Suppressor macrophage treated with lipopolysaccharide for 1 hour (primary cell): ENCODE measurements around the gene GRAP2.
A peak's percentile ranks its signal among the peaks of the same experiment; 100 is the strongest.
"Not testable (repeated sequence)": the region's sequence is repeated elsewhere in the genome, so short reads cannot be mapped to it uniquely, and the experiment has no call there.

Experiments
- DNase-seq, 3 donors: peaks; one replicate each; pipeline ENCODE4 v3.0.0-alpha.2; 2020 to 2022

The GRAP2 gene

DNA sequence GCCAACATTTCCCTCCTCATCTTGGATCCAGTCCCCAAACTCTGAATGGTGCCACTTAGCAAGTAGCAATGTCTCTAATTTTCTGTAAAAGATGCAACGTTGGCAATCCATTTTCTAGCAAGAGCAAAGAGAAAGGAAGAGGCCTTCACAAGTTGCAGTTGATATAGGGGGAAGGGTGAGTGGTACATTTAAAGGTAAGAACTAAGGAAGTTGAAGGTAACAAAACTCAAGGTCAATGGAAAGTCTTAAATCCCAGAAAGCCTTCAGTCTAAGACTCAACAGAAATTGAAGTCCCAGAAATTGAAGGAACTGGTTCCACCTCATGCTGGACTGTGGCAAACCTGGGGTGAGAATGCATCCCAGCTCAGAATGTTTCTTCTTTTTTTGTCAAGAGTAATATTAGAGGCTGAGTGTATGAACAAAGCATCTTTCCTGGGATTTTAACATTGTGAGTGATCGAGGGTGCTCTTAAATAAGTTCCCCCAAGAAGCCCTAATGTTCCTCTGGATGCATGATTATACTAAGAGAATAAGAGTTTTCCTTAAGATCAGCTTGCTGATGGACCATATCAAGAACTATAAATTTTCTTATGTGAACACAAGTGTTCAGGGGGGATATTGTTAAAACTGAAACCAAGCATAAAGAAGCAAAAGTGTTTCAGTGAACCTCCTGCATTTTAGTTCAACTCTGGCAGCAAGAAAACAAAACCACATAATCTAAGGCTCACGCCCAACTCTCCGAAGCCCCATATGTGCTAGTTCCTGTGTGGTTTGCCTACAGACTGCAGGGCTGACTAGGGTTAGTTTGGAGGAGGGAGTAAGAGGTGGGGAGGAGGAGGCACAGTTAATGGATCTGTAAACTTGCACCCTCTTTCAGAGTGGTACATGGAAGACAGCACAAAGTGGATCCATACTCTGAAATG lies at the start of gene GRAP2:
Gene GRAP2, plus strand, starts transcription at position 779 of the 922 bp plus-strand sequence. CDS start 46,023 bp downstream, outside the sequence.
- peak in 2 of 3 donors; percentile 15 to 26 for DNase-seq

DNA sequence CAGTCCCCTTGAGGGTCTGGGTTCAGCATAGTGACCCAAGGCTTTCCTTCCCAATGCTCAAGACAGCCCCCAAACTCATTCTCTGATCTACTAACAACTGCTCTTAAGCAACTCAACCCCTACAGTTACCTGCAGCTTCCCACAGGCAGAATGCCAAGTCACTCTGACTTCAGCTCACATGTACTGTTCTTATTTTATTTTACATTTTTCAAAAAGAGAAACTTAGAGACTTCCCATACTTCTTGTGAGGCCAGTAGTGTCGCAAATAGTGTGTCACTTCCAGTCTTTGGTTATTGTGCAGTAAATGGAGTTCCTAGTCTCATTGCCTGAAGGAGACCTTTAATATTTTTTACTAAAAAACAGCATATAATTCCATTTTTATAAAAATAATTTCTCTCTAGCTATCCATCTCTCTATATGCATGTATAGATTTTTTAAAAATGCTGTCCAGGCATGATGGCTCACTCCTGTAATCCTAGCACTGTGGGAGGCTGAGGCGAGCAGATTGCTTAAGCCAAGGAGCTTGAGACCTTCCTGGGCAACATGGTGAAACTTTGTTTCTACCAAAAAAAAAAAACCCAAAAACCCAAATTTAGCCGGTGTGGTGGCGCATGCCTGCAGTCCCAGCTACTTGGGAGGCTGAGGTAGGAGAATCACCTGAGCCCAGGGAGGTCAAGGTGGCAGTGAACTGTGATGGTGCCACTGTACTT lies 49.1 kb upstream of the GRAP2 start:
- DNase-seq, result peak; percentile 24 to 48 (median 41)

DNA sequence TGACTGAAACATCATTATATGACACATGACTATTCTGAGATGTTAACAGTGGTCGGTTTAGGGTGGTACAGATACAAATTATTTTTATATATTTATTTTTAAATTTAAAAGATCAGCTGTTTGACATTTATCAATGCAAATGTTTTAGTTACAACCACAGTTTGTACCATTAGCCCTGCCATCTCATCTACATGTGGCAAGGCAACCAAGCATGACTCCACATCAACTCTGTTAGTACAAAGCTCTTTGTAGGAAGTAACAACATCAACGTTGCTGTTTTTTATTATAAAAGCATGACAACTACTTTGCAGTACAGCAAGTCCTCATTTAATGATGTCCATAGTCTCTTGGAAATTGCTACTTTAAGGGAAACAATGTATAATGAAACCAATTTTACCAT lies 48.1 kb upstream of the GRAP2 start:
- DNase-seq, result no peak

- DNase-seq, result no peak
These were observed 44.3 kb upstream of the GRAP2 start for GRCh38 chr22:39856588-39856987.

DNA sequence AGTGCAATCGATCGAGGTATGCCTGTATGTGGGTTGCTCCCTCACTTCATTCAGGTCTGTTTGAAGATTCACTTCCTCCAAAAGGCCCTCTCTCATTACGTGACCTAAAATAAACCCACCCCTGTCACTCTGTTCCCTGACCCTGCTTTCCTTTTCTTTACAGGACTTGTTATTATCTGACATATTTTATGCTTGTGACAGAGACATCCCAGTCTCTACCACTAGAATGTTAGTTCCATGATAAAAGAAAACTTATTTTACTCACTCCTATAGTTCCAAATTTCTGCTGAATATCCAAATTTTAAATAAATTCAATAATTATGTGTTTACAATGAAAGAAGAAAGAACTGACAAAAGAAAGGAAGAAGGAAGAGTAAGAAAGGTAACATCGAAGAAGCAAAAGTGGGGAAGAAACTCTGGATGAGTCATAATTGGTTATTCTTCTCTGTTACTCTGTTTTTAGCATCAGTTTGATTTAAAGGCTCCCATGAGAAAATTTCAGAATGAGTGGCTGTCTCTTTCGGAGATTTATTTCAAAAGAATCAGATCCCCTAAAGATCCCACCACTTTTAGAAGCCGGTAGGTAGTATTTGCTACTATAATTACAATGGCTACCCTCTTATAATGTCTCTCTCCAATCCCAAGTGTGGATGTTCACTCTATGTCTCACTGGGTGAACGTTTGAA lies 40.8 kb upstream of the GRAP2 start:
- DNase-seq, result no peak

DNA sequence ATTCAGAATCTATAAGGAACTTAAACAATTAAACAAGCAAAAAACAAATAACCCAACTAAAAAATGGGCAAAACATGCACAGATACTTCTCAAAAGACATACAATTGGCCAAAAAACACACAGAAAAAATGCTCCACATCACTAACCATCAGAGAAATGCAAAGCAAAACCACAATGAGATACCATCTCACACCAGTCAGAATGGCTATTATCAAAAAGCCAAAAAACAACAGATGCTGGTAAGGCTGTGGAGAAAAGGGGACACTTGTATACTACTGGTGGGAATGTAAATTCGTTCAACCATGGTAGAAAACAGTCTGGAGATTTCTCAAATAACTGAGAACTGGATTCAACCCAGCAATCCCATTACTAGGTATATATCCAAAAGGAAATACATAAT lies 32.1 kb upstream of the GRAP2 start:
- DNase-seq, result no peak

GRCh38 chr22:39869797-39870196 lies 31.1 kb upstream of the GRAP2 start:
- not testable (repeated sequence) for DNase-seq

GRCh38 chr22:39871008-39871798 lies 29.7 kb upstream of the GRAP2 start:
- DNase-seq, result no peak

- no peak for DNase-seq
These were observed 28.3 kb upstream of the GRAP2 start for GRCh38 chr22:39872548-39872947.

DNA sequence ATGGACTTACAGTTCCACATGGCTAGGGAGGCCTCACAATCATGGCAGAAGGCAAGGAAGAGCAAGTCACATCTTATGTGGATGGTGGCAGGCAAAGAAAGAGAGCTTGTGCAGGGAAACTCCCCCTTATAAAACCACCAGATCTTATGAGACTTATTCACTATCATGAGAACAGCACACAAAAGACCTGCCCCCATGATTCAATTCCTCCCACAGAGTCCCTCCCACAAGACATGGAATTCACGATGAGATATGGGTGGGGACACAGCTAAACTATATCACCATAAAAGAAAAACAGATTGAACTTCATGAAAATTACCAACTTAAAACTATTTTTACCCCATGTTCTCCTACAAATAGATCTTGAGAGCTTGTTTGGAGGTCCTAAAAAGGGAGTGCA lies 26.9 kb upstream of the GRAP2 start:
- DNase-seq, result peak; percentile 76 to 82 (median 79)

- not testable (repeated sequence) for DNase-seq
These were observed 25.6 kb upstream of the GRAP2 start for GRCh38 chr22:39875176-39875885.

GRCh38 chr22:39877079-39877845 lies 23.6 kb upstream of the GRAP2 start:
- peak; percentile 65 to 66 (median 65) for DNase-seq

GRCh38 chr22:39880722-39881121 lies 20.2 kb upstream of the GRAP2 start:
- DNase-seq, result no peak

DNA sequence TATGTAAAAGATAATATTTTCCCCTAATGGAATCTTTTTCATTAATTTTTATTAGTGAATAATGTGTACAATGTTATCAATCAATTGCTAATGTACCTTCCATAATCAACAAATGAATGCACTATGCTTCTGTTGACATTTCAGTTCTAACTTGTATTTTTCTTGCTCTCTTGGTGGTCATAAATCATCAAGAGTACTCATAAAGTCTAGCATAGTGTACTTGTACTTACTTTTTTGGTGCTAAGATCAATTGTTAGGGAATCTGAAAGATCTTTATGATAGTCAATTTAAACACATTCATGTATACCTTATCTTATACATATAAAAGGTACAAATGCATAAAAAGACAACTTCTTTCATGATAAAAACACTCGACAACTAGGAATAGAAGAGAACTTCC lies 17.8 kb upstream of the GRAP2 start:
- no peak for DNase-seq

- DNase-seq, result not testable (repeated sequence)
These were observed 11.0 kb upstream of the GRAP2 start for GRCh38 chr22:39889924-39890323.

DNA sequence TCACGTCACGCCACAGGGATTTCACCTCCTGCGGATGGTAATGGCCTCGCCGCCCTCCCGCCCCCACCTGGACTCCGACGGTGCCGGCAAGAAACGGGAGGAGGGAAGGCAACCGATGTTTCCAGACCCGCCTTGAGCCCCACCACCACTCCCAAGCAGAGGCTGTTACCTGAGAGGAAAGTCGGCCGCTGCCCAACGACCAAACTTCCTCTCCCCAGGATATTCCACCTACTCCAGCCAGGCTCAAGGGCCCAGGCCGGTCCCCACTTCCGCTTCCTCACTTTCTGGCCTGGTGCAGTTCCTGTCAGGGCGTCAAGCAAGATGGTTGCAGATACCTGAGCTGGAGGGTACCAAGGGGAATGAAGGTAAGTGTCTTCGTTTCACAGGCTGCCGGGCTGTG lies 7.4 kb upstream of the GRAP2 start, which contains the start of gene ENTHD1:
Gene ENTHD1, minus strand, starts transcription at position 235 of the 400 bp plus-strand sequence. CDS start 6,012 bp downstream, outside the sequence.
- no peak for DNase-seq

GRCh38 chr22:39894554-39895092 lies 6.3 kb upstream of the GRAP2 start:
- no peak for DNase-seq

GRCh38 chr22:39895682-39896081 lies 5.2 kb upstream of the GRAP2 start:
- DNase-seq, result no peak

- no peak for DNase-seq
These were observed 4.4 kb upstream of the GRAP2 start for GRCh38 chr22:39896313-39896996.

DNA sequence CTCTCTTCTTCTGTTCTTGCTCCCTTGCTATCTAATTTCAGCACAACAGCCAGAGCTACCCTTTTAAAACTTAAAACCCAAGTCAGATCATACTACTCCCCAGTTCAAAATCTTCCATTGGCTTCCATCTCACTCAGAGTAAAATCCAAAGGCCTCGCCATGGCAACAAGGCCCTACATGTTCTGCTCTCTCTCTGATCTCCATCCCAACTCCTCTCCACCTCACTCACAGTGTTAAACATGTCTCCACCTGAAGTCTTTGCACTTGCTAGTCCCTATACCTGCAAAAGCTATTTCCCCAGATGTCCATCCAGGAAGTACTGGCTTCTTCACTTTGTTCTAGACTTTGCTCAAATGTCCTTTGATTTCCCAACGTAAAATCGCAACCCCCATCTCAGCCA lies 3.0 kb upstream of the GRAP2 start:
- DNase-seq, result no peak
